Subcutaneous abdominal adipose tissue (tissue), 5 donors: Measurements from ENCODE around the gene SP6.

Source experiments
- H3K27ac ChIP-seq: one replicate; pipeline ENCODE4 v1.7.0; 2013; ENCODE audit warnings: low read depth, mild to moderate bottlenecking, inconsistent platforms, low read length, moderate library complexity
- H3K27me3 ChIP-seq, 5 donors: one replicate each; pipeline ENCODE4 v1.7.0; 2013; ENCODE audit warnings: low read length in 5 of 5, inconsistent platforms in 1 of 5; ENCODE audit not compliant: control insufficient read depth in 5 of 5, insufficient read depth in 4 of 5
- H3K36me3 ChIP-seq, 5 donors: one replicate each; pipeline ENCODE4 v1.7.0; 2013; ENCODE audit warnings: low read length in 5 of 5; ENCODE audit not compliant: control insufficient read depth in 5 of 5, insufficient read depth in 5 of 5
- H3K4me1 ChIP-seq, 5 donors: one replicate each; pipeline ENCODE4 v1.7.0; 2013; ENCODE audit warnings: low read length in 5 of 5, mild to moderate bottlenecking in 3 of 5, moderate library complexity in 1 of 5; ENCODE audit not compliant: control insufficient read depth in 5 of 5, insufficient read depth in 5 of 5
- H3K4me3 ChIP-seq, 5 donors: one replicate each; pipeline ENCODE4 v1.7.0; 2013; ENCODE audit warnings: low read length in 5 of 5, low read depth in 1 of 5
- H3K9ac ChIP-seq, 5 donors: one replicate each; pipeline ENCODE4 v1.7.0; 2013; ENCODE audit warnings: low read length in 5 of 5, mild to moderate bottlenecking in 4 of 5, moderate library complexity in 3 of 5
- H3K9me3 ChIP-seq, 5 donors: one replicate each; pipeline ENCODE4 v1.7.0; 2013; ENCODE audit warnings: low read length in 5 of 5; ENCODE audit not compliant: control insufficient read depth in 5 of 5
- donor health status: healthy.
- donor health status: healthy.
- donor health status: healthy.
- donor health status: healthy.
- donor health status: healthy.

The SP6 gene

DNA sequence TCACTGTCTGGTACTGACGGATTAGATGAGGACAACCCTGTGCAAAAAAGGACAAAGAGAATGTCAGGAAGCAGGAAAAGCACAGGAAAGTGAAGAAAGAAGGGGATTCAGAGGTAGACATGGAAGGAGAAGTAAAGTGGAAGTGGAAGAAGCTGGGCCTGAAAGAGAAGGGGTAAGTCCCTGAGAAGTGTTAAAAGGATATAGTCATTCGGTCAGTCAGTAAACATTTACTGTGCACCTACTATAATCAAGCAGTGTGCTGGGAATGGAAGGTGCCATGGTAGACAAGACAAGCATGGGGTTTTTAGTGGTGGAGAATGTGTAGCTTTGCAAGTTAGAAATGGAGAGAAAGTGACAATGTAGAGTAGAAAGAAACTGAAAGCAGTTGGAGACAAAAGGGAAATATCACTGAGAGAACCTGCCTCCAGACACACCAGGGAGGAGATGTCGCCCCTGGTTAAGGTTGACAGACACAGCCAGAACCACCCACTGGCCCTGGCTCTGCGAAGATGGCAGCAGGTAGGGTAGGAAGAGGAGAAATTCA lies 40.7 kb upstream of the SP6 start:
- peaks cover 0 to 16% (median 12%) of the 10 kb centered on the region in 5 donors for H3K4me1 ChIP-seq
- no peak overlapping the region for H3K9ac ChIP-seq
- no peaks in the 10 kb centered on the region for H3K36me3 ChIP-seq
- H3K27ac ChIP-seq = no peak overlapping the region
- no peak overlapping the region for H3K4me3 ChIP-seq
- no peaks in the 10 kb centered on the region for H3K9me3 ChIP-seq
- H3K27me3 ChIP-seq = no peaks in the 10 kb centered on the region

DNA sequence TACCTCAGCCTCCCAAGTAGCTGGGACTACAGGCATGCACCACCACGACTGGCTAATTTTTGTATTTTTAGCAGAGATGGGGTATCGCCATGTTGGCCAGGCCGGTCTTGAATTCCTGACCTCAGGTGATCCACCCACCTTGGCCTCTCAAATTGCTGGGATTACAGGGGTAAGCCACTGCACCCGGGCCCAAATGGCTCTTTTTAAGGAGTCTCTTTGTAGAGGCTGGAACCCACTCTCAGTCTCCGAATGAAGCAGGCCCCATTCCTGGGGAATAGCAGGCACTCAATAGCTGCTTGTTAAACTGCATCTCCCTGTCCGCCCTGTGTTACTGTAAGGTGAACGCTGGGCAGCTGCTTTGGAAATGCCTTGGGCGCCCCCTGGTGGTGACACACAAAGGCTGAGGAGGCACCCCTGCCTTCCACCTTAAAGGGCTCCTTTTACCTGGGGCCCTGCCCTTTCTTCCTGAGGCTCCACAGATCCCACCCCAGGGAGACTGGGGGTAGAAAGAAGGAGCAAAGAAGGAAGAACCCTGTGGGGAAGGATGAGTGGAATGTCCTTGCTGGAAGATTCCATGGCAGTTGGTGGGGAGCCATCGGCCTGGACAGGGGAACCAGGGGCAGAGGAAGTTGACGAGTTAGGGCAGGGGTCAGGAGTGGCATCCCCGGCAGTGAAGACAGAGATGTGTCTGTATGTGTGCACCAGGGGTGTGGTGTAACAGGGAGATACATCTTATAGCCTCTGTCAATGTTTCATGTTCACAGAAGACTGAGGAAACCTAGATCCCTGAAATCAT lies 39.0 kb upstream of the SP6 start:
- H3K9ac ChIP-seq = no peak overlapping the region
- H3K27me3 ChIP-seq = no peaks in the 10 kb centered on the region
- H3K36me3 ChIP-seq = no peaks in the 10 kb centered on the region
- no peak overlapping the region for H3K27ac ChIP-seq
- no peak overlapping the region for H3K4me3 ChIP-seq
- peaks cover 0 to 17% (median 7%) of the 10 kb centered on the region in 5 donors for H3K4me1 ChIP-seq
- no peaks in the 10 kb centered on the region for H3K9me3 ChIP-seq

DNA sequence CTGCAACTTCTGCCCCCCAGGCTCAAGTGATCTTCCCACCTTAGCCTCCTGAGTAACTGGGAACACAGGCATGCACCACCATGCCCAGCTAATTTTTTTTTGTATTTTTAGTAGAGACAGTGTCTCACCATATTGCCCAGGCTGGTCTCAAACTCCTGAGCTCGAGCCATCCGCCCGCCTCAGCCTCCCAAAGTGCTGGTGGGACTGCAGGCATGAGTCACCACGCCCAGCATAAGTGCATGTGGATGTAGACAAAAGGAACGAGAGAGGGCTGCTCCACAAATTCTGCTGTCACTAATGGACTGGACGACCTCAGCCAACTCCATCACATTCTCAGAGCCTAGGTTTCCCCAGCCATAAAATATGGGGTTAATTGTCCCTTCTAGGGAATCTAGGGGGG lies 37.3 kb upstream of the SP6 start:
- peaks cover 0 to 18% (median 10%) of the 10 kb centered on the region in 5 donors for H3K4me1 ChIP-seq
- no peak overlapping the region for H3K9ac ChIP-seq
- no peaks in the 10 kb centered on the region for H3K9me3 ChIP-seq
- H3K4me3 ChIP-seq = no peak overlapping the region
- H3K27ac ChIP-seq = no peak overlapping the region
- H3K36me3 ChIP-seq = no peaks in the 10 kb centered on the region
- no peaks in the 10 kb centered on the region for H3K27me3 ChIP-seq

DNA sequence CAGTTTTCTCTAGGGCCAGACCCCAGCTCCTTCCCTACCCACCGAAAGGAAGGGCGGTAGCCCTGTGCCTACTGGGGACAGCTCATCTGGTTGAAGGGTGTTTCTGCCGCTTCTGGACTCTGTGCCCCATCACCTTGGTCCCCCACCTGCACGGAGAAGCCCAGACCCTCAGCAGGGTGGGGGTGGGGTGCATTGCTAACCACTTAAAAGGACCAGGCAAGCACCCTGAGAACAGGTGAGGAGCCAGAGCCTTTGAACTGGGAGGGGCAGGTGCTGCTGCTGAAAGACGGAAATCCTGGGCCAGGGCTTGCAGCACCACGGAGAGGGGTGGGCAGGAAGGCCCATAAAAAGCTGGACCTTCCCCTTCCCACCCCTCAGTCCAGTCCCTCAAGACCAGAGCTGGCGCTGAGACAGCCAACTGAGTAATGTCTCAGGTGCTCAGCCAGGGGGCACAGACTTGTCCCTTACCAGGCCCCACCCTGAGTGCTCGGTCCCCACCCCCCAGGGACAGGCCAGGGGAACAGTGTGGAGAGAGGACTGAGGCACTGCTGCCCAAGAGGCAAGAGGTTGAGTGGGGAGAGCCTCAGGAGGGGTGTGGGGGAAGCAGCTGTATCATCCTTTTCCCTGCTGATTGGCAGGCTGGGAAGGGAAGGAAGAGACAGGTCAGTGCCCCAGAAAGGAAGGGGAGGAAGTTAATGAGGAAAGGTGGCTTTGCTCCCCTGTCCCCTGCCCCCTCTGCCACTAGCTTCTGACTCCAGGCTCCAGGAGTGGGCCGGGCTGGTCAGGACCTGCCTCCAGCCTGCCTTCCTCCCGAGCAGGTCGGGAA lies 34.2 kb upstream of the SP6 start:
- H3K4me3 ChIP-seq = no peak overlapping the region
- H3K4me1 ChIP-seq = peaks cover 7 to 34% (median 21%) of the 10 kb centered on the region in 5 donors
- H3K9me3 ChIP-seq = no peaks in the 10 kb centered on the region
- H3K27ac ChIP-seq = no peak overlapping the region
- H3K36me3 ChIP-seq = no peaks in the 10 kb centered on the region
- H3K9ac ChIP-seq = no peak overlapping the region
- no peaks in the 10 kb centered on the region for H3K27me3 ChIP-seq

DNA sequence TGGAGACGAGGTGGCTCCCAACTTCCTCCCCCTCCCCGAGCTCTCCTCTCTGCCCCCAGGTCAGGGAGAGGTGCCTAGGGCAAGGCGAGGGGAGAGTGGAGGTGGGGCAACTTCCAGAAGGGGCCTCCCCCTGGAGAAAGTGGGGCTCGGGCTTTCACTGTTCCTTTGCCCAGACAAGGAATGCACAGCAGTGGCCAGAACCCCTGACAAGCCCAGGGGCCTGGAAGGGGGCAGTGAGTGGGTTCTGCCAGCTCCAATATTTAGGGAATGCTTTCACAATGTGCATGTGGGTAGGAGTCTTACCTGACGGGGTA lies 33.4 kb upstream of the SP6 start:
- no peaks in the 10 kb centered on the region for H3K27me3 ChIP-seq
- no peaks in the 10 kb centered on the region for H3K9me3 ChIP-seq
- no peak overlapping the region for H3K27ac ChIP-seq
- no peaks in the 10 kb centered on the region for H3K36me3 ChIP-seq
- H3K9ac ChIP-seq = no peak overlapping the region
- H3K4me3 ChIP-seq = no peak overlapping the region
- H3K4me1 ChIP-seq = peaks cover 7 to 33% (median 21%) of the 10 kb centered on the region in 5 donors

DNA sequence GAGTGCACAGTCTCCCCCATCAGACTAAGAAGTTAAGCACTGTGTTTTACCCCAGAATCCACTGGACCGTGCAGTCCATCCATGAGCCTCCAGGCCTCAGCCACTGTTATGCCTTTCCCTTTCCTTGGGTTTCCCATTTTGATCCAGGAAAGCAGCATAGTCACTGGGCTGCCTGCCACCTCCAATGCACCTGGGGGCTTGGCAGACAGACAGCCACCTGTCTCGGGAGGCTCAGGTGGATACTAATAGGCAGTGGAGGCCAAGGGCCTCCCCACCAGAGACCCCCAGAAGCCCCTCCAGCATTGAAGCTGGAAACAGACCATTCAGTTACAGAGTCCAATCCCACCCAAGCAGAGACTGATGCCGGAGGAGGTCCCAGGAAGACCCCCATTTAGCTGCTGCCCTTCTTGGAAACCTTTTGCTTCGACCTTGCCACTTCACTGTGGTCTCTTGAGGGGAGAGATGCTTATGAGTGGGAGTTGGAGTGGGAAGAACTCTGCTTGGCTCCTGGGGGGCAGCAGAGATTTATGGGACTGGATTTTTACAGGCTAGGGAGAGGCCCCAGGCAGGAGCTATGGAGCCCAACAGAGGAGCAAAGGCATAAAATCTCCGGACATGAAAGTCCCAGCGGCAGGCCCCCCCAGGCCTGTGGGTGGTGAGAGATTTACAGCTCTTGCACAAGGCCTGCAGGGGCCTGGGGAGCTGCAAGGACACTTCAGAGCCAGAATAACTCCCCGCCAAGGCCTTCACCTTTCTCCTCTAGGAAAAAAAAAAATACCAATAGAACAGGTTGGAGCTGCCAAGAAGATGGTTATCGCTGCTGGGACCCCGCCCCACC lies 32.8 kb upstream of the SP6 start:
- Histone ChIP-seq H3K9ac (peak overlapping the region in 1 of 5 donors; percentile 6), H3K4me1 (peaks cover 7 to 33% (median 21%) of the 10 kb centered on the region in 5 donors), H3K27me3 (no peaks in the 10 kb centered on the region), H3K27ac (no peak overlapping the region), H3K4me3 (no peak overlapping the region), H3K36me3 (no peaks in the 10 kb centered on the region), H3K9me3 (no peaks in the 10 kb centered on the region)

DNA sequence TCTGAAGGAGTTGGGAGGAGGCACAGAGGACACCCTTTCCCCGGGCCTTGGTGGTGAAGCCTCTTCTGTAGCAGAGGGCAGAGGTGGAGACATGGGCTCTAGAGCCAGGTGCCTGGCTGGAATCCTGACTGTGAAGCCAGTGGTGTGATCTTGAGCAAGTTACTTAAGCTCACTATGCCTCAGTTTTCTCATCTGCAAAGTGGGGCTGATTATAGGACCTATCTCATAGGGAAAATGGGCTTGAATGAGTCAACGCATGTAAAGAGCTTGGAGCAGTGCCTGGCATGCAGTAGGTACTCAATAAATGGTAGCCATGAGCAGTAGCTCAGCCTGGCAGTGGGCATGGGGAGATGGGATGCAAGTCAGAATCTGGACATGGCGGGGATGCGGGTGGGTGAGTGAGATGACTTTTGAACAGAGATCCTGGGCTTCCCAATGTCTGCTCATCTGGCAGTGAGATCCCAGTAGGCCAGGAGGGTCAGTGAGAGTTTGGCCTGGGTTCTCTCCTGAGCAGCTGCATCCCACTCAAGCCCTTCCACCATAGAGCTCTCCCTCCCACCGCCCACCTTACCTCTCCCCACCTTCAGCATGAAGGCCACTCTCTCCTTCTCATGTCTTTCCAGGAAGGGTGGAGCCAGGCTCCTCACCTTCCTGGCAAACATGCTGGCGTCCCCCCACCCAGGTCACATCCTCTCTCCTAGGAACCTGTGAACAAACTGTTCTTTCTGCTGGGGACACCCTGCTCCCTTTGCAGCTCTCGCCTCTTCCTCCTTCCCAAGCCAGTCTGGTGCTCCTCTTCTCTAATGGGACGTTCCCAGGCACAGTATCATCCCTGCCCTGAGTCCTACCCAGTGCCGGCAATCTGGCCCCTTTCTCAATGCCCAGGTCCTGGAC lies 32.0 kb upstream of the SP6 start:
- Histone ChIP-seq H3K36me3 (no peaks in the 10 kb centered on the region), H3K27ac (no peak overlapping the region), H3K4me1 (peaks cover 7 to 33% (median 21%) of the 10 kb centered on the region in 5 donors), H3K4me3 (peak overlapping the region; percentile 19 to 59 (median 53)), H3K27me3 (peaks cover 0 to 6% (median 0%) of the 10 kb centered on the region in 5 donors), H3K9me3 (no peaks in the 10 kb centered on the region), H3K9ac (peak overlapping the region in 1 of 5 donors; percentile 32)

DNA sequence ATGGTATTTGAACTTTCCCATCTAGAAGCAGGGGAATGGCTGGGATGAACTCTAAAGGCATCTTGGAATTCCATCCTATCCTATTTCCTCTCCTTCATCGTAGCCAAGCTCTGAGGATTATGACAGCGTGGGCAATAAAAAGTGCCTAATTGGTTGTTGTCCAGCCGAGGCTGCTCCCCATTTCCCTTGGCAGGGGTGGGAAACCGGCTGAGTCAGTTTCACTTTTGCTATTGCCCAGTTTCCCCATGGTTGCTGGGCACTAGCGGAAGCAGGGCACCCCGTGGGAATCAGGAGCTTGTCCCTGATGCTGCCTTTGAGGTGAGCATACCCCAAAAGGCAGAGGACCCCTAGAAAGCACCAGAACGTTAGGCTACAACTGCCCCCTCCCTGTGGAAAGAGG lies 31.3 kb upstream of the SP6 start:
- peak overlapping the region; percentile 19 to 59 (median 53) for H3K4me3 ChIP-seq
- no peaks in the 10 kb centered on the region for H3K9me3 ChIP-seq
- peaks cover 7 to 33% (median 21%) of the 10 kb centered on the region in 5 donors for H3K4me1 ChIP-seq
- H3K27ac ChIP-seq = no peak overlapping the region
- peak overlapping the region in 1 of 5 donors; percentile 32 for H3K9ac ChIP-seq
- H3K36me3 ChIP-seq = no peaks in the 10 kb centered on the region
- H3K27me3 ChIP-seq = peaks cover 0 to 13% (median 3%) of the 10 kb centered on the region in 5 donors
